HCT116 (cell line): ENCODE measurements around the gene SLCO1A2.

Experiments
- CTCF ChIP-seq, 3 experiments: fragments of 200-600 bp in 1 of 3; sonication (generic) in 1 of 3; IDR thresholded peaks in 2 of 3; conservative IDR thresholded peaks in 1 of 3; 2 replicates each; pipeline ENCODE4 v1.5.1; 2012 to 2017; ENCODE audit warnings: low read depth in 2 of 3, low read length in 2 of 3, antibody characterized with exemption in 1 of 3, borderline replicate concordance in 1 of 3, control low read depth in 1 of 3, mild to moderate bottlenecking in 1 of 3, mixed read lengths in 1 of 3, mixed run types in 1 of 3, moderate library complexity in 1 of 3; ENCODE audit not compliant: insufficient read depth in 1 of 3
- EZH2 ChIP-seq: fragments of 200-600 bp; sonication (generic); IDR thresholded peaks from 2 replicates; pipeline ENCODE4 v1.6.1; 2017; ENCODE audit warnings: antibody characterized with exemption, mixed run types
- POLR2AphosphoS5 ChIP-seq: IDR thresholded peaks from 2 replicates; pipeline ENCODE4 v1.6.1; 2011; ENCODE audit warnings: mild to moderate bottlenecking, low read depth, low read length, moderate library complexity
- TCF7L2 ChIP-seq: IDR thresholded peaks from 2 replicates; pipeline ENCODE4 v1.7.0; 2011; ENCODE audit warnings: borderline replicate concordance, inconsistent platforms; ENCODE audit not compliant: insufficient read depth, insufficient read length; ENCODE audit errors: extremely low read depth

- no peak for TF ChIP-seq CTCF (IDR thresholded peaks at IDR 0.05 in 2 of 3, conservative IDR thresholded peaks at IDR 0.05 in 1 of 3; ENCODE audit: borderline replicate concordance in 1 of 3, insufficient read depth in 1 of 3, low read depth in 2 of 3, low read length in 2 of 3)
- no peak for TF ChIP-seq POLR2AphosphoS5
- TF ChIP-seq EZH2, result no peak
- no peak for TF ChIP-seq TCF7L2
Measured at GRCh38 chr12:21276826-21277225, 57.9 kb downstream of the SLCO1A2 start.
